CD4-positive, alpha-beta T cell treated with Interferon gamma for 1 hour (primary cell): ENCODE measurements around the gene ERGIC1.
"Not testable (repeated sequence)": the region's sequence is repeated elsewhere in the genome, so short reads cannot be mapped to it uniquely, and the experiment has no call there.

ENCODE experiments used
- DNase-seq: peaks from one replicate; pipeline ENCODE4 v3.0.0-alpha.2; 2020

Gene ERGIC1

GRCh38 chr5:172849606-172850453 lies 15.8 kb downstream of the ERGIC1 start:
- peak; percentile 77 for DNase-seq

GRCh38 chr5:172850454-172850797 lies 16.4 kb downstream of the ERGIC1 start:
- no peak for DNase-seq

- not testable (repeated sequence) for DNase-seq
Measured at GRCh38 chr5:172851254-172851653, 17.2 kb downstream of the ERGIC1 start.

- DNase-seq, result no peak
Measured at GRCh38 chr5:172852490-172853354, 18.7 kb downstream of the ERGIC1 start.

GRCh38 chr5:172853355-172853975 lies 19.4 kb downstream of the ERGIC1 start:
- no peak for DNase-seq

- peak; percentile 40 for DNase-seq
Measured at GRCh38 chr5:172854451-172854871, 20.4 kb downstream of the ERGIC1 start.

- no peak for DNase-seq
Measured at GRCh38 chr5:172854971-172855370, 20.9 kb downstream of the ERGIC1 start.

GRCh38 chr5:172855597-172856292 lies 21.7 kb downstream of the ERGIC1 start:
- no peak for DNase-seq

- no peak for DNase-seq
Measured at GRCh38 chr5:172856336-172856735, 22.3 kb downstream of the ERGIC1 start.

GRCh38 chr5:172857982-172858381 lies 23.9 kb downstream of the ERGIC1 start:
- DNase-seq, result no peak

GRCh38 chr5:172858511-172858989 lies 24.5 kb downstream of the ERGIC1 start:
- no peak for DNase-seq

- no peak for DNase-seq
Measured at GRCh38 chr5:172858990-172859811, 25.1 kb downstream of the ERGIC1 start.

- no peak for DNase-seq
Measured at GRCh38 chr5:172859966-172860365, 25.9 kb downstream of the ERGIC1 start.

GRCh38 chr5:172860520-172861443 lies 26.7 kb downstream of the ERGIC1 start:
- DNase-seq, result no peak

GRCh38 chr5:172861461-172861860 lies 27.4 kb downstream of the ERGIC1 start:
- no peak for DNase-seq

GRCh38 chr5:172862165-172862801 lies 28.2 kb downstream of the ERGIC1 start:
- no peak for DNase-seq

GRCh38 chr5:172864171-172864570 lies 30.1 kb downstream of the ERGIC1 start:
- DNase-seq, result not testable (repeated sequence)

- DNase-seq, result no peak
Measured at GRCh38 chr5:172864747-172865146, 30.7 kb downstream of the ERGIC1 start.

GRCh38 chr5:172866378-172866777 lies 32.3 kb downstream of the ERGIC1 start:
- no peak for DNase-seq
